Smooth muscle cell (in vitro differentiated cells): ENCODE data around the gene RPL41. TPM values are rescaled to one million over a fixed set of nuclear protein-coding genes. Genes with fewer than 3 reads are reported as not detected.

ENCODE experiments used
- DNase-seq: peaks from one replicate; lab custom pipeline; 2025; ENCODE audit not compliant: unreplicated experiment; lab: John Stamatoyannopoulos, UW
- H2AFZ ChIP-seq: fragments of 200-600 bp; sonication (generic); 2 replicates; pipeline ENCODE4 v1.6.0; 2016; ENCODE audit warnings: antibody characterized with exemption, low read depth, mild to moderate bottlenecking
- H3F3A ChIP-seq: fragments of 200-600 bp; sonication (generic); 2 replicates; pipeline ENCODE4 v1.6.0; 2017; ENCODE audit warnings: antibody characterized with exemption, low read depth
- H3K27ac ChIP-seq: fragments of 200-600 bp; sonication (generic); 2 replicates; pipeline ENCODE4 v1.5.1; 2016; ENCODE audit warnings: low read depth, mild to moderate bottlenecking
- H3K27me3 ChIP-seq: fragments of 200-600 bp; sonication (generic); 2 replicates; pipeline ENCODE4 v1.6.1; 2016; ENCODE audit warnings: low read depth, mild to moderate bottlenecking
- H3K36me3 ChIP-seq: fragments of 200-600 bp; sonication (generic); 2 replicates; pipeline ENCODE4 v1.5.1; 2016; ENCODE audit warnings: low read depth
- H3K4me1 ChIP-seq: fragments of 200-600 bp; sonication (generic); 2 replicates; pipeline ENCODE4 v1.5.1; 2016; ENCODE audit warnings: low read depth
- H3K4me2 ChIP-seq: fragments of 200-600 bp; sonication (generic); 2 replicates; pipeline ENCODE4 v1.6.0; 2016; ENCODE audit warnings: mild to moderate bottlenecking
- H3K4me3 ChIP-seq: fragments of 200-600 bp; sonication (generic); 2 replicates; pipeline ENCODE4 v1.5.1; 2016; ENCODE audit warnings: mild to moderate bottlenecking
- H3K79me2 ChIP-seq: fragments of 200-600 bp; sonication (generic); 2 replicates; pipeline ENCODE4 v1.6.0; 2016; ENCODE audit warnings: low read depth, mild to moderate bottlenecking
- H3K9ac ChIP-seq: fragments of 200-600 bp; sonication (generic); 2 replicates; pipeline ENCODE4 v1.6.0; 2016; ENCODE audit warnings: low read depth
- H3K9me3 ChIP-seq: fragments of 200-600 bp; sonication (generic); replicated peaks from 2 replicates; pipeline ENCODE4 v1.5.1; 2016; ENCODE audit warnings: low read depth
- H4K20me1 ChIP-seq: fragments of 200-600 bp; sonication (generic); 2 replicates; pipeline ENCODE4 v1.6.0; 2016; ENCODE audit warnings: low read depth
- WGBS: methylation state at CpG from one replicate; pipeline ENCODE4 v1.1.7; 2016; ENCODE audit warnings: low lambda C conversion rate; 5-methylcytosine and 5-hydroxymethylcytosine counted together
- polyA plus RNA-seq: library from polyadenylated mRNA; unstranded; fragments of >200 nt; fragmentation: Nextera tagmentation; extraction: Ambion mirVana; gene quantifications from 2 replicates; pipeline ENCODE4 v1.2.1, GENCODE V29; 2016
- total RNA-seq: library from RNA; depleted of rRNA; stranded (reverse); fragments of >200 nt; gene quantifications from 2 replicates; pipeline ENCODE4 v1.2.3, GENCODE V29; 2014
- TF ChIP-seq, protein P1 (sequence below): fragments of 200-600 bp; sonication (generic); IDR thresholded peaks from 2 replicates; pipeline ENCODE4 v1.5.1; 2017; ENCODE audit warnings: borderline replicate concordance, mild to moderate bottlenecking, antibody characterized with exemption; ENCODE audit not compliant: insufficient read depth, poor library complexity, severe bottlenecking

RPL41 gene
- total and polyA plus RNA-seq, 2 experiments from 2014 or later, result 2,414 to 3,246 TPM

DNA sequence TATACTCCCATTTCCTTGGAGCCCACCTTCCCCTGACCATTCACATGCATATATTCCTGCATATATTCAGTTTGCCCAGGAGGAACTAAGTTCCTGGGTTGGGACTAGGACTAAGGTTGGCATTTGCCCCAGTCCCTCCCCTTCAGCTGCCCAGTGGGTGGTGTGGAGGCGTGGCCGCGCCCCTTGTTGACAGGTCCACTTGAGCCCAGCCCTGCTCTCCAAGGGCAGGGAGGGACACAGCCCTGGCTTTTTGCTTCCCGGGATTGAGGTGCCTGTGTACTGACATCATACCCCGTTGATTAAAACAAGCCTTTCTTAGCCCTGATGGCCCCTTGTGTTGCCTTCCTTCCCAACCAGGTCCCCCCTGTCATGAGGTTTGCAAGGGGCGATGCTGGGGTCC is 29.2 kb upstream of the RPL41 start:
- Histone ChIP-seq H3F3A (no peaks in the 10 kb centered on the region), H3K9me3 (no peaks in the 10 kb centered on the region), H3K4me2 (no peak overlapping the region), H3K36me3 (no peaks in the 10 kb centered on the region), H3K9ac (no peak overlapping the region), H3K27me3 (no peaks in the 10 kb centered on the region), H3K27ac (no peak overlapping the region), H4K20me1 (no peaks in the 10 kb centered on the region), H3K4me3 (no peak overlapping the region), H2AFZ (no peak overlapping the region), H3K4me1 (no peaks in the 10 kb centered on the region), H3K79me2 (no peaks in the 10 kb centered on the region)
- no peak for DNase-seq
- 96% methylated on average over 6 of the region's 6 CpGs for WGBS
- TF ChIP-seq, protein P1, sequence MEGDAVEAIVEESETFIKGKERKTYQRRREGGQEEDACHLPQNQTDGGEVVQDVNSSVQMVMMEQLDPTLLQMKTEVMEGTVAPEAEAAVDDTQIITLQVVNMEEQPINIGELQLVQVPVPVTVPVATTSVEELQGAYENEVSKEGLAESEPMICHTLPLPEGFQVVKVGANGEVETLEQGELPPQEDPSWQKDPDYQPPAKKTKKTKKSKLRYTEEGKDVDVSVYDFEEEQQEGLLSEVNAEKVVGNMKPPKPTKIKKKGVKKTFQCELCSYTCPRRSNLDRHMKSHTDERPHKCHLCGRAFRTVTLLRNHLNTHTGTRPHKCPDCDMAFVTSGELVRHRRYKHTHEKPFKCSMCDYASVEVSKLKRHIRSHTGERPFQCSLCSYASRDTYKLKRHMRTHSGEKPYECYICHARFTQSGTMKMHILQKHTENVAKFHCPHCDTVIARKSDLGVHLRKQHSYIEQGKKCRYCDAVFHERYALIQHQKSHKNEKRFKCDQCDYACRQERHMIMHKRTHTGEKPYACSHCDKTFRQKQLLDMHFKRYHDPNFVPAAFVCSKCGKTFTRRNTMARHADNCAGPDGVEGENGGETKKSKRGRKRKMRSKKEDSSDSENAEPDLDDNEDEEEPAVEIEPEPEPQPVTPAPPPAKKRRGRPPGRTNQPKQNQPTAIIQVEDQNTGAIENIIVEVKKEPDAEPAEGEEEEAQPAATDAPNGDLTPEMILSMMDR, result no peak

DNA sequence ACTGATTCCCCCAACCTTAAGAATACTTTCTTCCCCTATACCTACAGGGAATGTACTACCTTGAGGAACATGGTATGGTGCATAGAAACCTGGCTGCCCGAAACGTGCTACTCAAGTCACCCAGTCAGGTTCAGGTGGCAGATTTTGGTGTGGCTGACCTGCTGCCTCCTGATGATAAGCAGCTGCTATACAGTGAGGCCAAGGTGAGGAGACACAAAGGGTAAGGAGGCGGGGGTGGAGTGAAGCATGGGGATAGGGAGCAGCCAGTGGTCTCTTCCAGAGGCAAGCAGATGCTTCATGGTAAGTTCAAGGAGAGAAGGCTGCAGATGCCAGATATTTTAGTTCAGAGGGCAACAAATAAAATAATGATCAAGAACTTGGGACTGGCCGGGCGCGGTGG is 18.7 kb upstream of the RPL41 start:
- no peaks in the 10 kb centered on the region for H3K9me3 ChIP-seq
- H3K27ac ChIP-seq, result no peak overlapping the region
- peaks cover 5% of the 10 kb centered on the region for H3K27me3 ChIP-seq
- no peaks in the 10 kb centered on the region for H3F3A ChIP-seq
- no peaks in the 10 kb centered on the region for H4K20me1 ChIP-seq
- DNase-seq, result no peak
- H3K79me2 ChIP-seq, result no peaks in the 10 kb centered on the region
- no peak overlapping the region for H3K4me3 ChIP-seq
- no peak overlapping the region for H3K4me2 ChIP-seq
- H3K9ac ChIP-seq, result no peak overlapping the region
- H3K36me3 ChIP-seq, result no peaks in the 10 kb centered on the region
- no peak overlapping the region for H2AFZ ChIP-seq
- TF ChIP-seq, protein P1, result no peak
- H3K4me1 ChIP-seq, result no peaks in the 10 kb centered on the region
- WGBS, result 95% methylated on average over 6 of the region's 6 CpGs

DNA sequence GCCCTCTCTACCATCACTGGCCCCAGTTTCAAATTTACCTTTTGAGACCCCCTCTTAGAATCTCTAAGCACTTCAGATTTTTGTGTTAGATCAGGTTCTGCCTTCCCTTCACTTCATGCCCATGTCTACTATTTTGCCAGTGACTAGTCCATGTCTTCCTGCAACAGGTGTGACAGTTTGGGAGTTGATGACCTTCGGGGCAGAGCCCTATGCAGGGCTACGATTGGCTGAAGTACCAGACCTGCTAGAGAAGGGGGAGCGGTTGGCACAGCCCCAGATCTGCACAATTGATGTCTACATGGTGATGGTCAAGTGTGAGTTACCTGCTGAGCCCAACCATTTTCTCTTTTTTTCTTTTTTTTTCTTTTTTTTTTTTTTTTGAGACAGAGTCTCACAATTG is 17.8 kb upstream of the RPL41 start:
- no peaks in the 10 kb centered on the region for H3K36me3 ChIP-seq
- H3K9ac ChIP-seq, result no peak overlapping the region
- H3K4me2 ChIP-seq, result no peak overlapping the region
- peaks cover 5% of the 10 kb centered on the region for H3K27me3 ChIP-seq
- no peaks in the 10 kb centered on the region for H3F3A ChIP-seq
- 92% methylated on average over 3 of the region's 3 CpGs for WGBS
- H4K20me1 ChIP-seq, result no peaks in the 10 kb centered on the region
- TF ChIP-seq, protein P1, result no peak
- H3K4me3 ChIP-seq, result no peak overlapping the region
- H3K4me1 ChIP-seq, result peaks cover 5% of the 10 kb centered on the region
- no peak overlapping the region for H3K27ac ChIP-seq
- H2AFZ ChIP-seq, result no peak overlapping the region
- no peaks in the 10 kb centered on the region for H3K9me3 ChIP-seq
- no peaks in the 10 kb centered on the region for H3K79me2 ChIP-seq
- no peak for DNase-seq

DNA sequence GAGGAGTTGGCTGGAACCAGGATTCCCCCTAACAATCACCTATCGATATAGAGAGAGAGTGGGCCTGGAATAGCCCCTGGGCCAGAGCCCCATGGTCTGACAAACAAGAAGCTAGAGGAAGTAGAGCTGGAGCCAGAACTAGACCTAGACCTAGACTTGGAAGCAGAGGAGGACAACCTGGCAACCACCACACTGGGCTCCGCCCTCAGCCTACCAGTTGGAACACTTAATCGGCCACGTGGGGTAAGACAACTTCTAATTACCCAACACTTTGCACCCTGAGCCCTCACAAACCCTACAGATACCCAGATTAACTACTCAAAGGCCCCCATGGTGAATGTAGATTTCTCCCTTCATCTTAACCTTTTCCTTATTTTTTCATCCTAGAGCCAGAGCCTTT is 16.6 kb upstream of the RPL41 start:
- peaks cover 3% of the 10 kb centered on the region for H3K79me2 ChIP-seq
- H3K4me1 ChIP-seq, result peaks cover 7% of the 10 kb centered on the region
- no peaks in the 10 kb centered on the region for H3K36me3 ChIP-seq
- no peaks in the 10 kb centered on the region for H4K20me1 ChIP-seq
- DNase-seq, result no peak
- TF ChIP-seq, protein P1, result no peak
- H3F3A ChIP-seq, result no peaks in the 10 kb centered on the region
- H3K9ac ChIP-seq, result no peak overlapping the region
- peaks cover 5% of the 10 kb centered on the region for H3K27me3 ChIP-seq
- no peak overlapping the region for H3K4me2 ChIP-seq
- no peaks in the 10 kb centered on the region for H3K9me3 ChIP-seq
- no peak overlapping the region for H2AFZ ChIP-seq
- 89% methylated on average over 4 of the region's 4 CpGs for WGBS
- no peak overlapping the region for H3K4me3 ChIP-seq
- no peak overlapping the region for H3K27ac ChIP-seq
